Measurements from ENCODE around the gene MAPK12. TPM values are rescaled to one million over a fixed set of nuclear protein-coding genes. Genes with fewer than 3 reads are reported as not detected.

MAPK12 gene
- total RNA-seq, 2 donors from 2014 or later = 7.1 to 14.2 TPM

DNA sequence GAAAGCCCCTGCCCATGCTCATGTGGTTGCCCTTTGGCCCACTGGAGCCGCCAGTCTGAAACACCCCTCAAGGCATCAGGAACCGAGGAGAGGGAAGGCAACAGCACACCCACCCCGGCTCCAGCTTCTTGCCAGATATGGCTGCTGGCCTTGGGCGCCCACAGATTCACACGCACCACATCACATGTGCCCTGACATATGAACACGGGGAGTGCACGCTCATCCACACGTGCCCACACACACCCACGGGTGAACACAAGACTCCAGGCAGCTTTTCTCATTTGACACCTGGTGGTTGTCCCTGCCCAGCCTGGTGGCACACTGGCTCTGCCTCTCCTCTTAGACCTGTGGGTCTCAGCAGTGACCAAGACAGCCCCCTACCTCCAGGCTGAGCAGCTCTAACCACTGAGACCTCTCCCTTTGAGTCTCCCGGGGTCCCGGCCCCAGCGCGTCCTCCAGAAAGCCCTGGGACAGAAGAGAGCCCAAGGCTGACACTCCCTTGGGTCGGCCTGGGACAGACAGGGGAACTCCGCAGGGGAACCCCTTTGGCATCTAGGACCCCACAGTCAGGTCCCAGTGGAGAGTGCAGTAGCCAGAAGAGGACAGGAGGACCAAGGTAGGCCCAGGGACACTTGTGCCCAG lies 2.7 kb upstream of the MAPK12 start:
- no peak overlapping the region for H3K27ac Mint-ChIP-seq
- H3K9me3 Mint-ChIP-seq = no peaks in the 10 kb centered on the region
- no peaks in the 10 kb centered on the region for H3K36me3 Mint-ChIP-seq
- DNase-seq (ENCODE audit: low spot score in 2 of 2) = no peak
- ATAC-seq = no peak

- DNase-seq (ENCODE audit: low spot score in 2 of 2) (no peak), ATAC-seq (no peak)
- Mint-ChIP-seq H3K27ac (no peak overlapping the region), H3K9me3 (no peaks in the 10 kb centered on the region), H3K36me3 (no peaks in the 10 kb centered on the region)
These were observed 1.6 kb upstream of the MAPK12 start for GRCh38 chr22:50262973-50263617.

DNA sequence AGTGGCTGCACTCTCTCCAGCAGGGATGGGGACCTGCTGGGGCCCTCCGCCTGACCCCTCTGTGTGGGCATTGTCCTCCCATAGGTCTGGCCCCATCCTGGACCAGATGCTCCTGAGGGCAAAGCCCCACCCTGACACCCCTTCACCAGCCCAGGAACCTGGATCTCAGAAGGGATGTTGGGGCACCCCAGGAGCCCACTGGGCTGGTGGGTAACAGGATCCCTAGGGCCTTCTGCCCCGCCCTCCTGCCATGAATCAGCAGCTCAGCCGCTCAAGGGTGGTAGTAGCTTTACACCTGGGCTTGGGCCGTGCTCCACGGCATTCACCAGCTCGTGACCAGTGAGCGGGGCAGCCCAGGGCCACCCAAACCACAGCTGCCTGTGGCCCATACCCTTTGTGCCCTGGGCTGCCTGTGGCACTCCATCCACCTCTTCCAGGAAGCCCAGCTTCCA lies 1.0 kb upstream of the MAPK12 start:
- no peaks in the 10 kb centered on the region for H3K36me3 Mint-ChIP-seq
- no peak overlapping the region for H3K27ac Mint-ChIP-seq
- DNase-seq (ENCODE audit: low spot score in 2 of 2) (no peak), ATAC-seq (peak; percentile 15 to 17)
- H3K9me3 Mint-ChIP-seq = no peaks in the 10 kb centered on the region

GRCh38 chr22:50260801-50261614 lies 475 bp downstream of the MAPK12 start:
- DNase-seq (ENCODE audit: low spot score in 2 of 2) (peak in 1 of 2 donors; percentile 50), ATAC-seq (peak; percentile 44 to 66)
- no peak overlapping the region for H3K27ac Mint-ChIP-seq
- no peaks in the 10 kb centered on the region for H3K36me3 Mint-ChIP-seq
- H3K9me3 Mint-ChIP-seq = no peaks in the 10 kb centered on the region

GRCh38 chr22:50260434-50260800 lies 1.1 kb downstream of the MAPK12 start:
- Mint-ChIP-seq H3K9me3 (no peaks in the 10 kb centered on the region), H3K27ac (no peak overlapping the region), H3K36me3 (no peaks in the 10 kb centered on the region)
- no peak for DNase-seq (ENCODE audit: low spot score in 2 of 2)
- no peak for ATAC-seq

DNA sequence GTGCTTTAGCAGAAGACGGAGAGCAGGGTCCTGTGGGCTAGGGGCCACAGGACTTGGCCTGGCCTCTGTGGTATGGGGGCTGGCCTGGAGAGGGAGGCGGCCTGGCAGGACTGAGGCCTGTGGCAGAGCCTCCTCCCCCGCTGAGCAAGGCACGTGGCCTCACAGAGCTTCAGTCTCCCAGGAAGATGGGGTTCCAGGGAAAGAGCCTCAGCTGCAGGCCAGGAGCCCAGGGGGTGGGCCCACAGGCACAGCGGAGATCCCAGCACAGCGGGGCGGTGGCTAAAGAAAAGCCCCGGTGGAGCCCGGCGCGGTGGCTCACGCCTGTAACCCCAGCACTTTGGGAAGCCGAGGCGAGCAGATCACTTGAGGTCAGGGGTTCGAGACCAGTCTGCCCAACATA lies 2.2 kb downstream of the MAPK12 start:
- Mint-ChIP-seq H3K9me3 (no peaks in the 10 kb centered on the region), H3K36me3 (no peaks in the 10 kb centered on the region), H3K27ac (no peak overlapping the region)
- ATAC-seq (no peak), DNase-seq (ENCODE audit: low spot score in 2 of 2) (no peak)

DNA sequence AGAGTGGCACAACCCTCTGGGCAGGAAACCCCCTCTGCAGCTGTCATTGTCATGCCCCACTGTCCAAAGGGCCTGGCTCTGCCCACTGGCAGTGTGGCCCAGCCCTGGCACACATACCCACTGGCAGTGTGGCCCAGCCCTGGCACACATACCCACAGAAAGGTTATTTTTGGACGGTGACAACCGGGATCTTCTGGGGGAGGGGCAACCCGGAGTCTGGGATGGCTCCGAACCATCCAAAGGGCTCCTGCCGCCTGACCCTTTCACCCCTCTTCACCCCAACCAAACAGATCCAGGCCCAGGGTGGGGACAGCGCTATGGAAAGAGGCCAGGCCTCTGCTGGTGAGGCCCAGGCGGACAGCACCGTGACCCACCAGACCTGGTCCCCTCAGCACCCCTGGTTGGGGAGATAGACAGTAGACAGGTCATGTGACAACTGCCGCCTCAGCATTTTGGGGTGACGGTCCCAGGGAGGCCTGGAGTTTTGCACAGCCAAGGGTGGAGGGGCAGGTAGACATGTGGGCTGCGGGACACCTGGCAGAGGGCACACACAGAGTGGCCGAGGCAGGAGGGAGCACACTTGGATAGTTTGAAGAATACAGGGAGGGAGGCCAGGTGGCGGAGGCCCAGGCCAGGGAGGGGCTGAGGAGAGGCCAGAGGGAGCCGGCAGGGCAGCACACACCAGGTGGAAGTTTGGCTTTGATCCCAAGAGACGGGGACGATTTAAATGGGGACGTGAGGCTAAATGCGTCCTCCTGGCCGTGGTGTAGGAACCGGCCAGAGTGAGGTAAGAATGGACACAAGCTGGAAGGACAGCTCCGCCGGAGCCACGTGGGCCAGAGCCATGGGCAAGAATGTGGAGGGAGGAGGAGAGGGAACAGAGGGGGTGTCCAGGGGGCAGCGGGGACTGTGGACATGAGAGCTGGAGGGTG lies 2.9 kb downstream of the MAPK12 start:
- Mint-ChIP-seq H3K36me3 (no peaks in the 10 kb centered on the region), H3K27ac (no peak overlapping the region), H3K9me3 (no peaks in the 10 kb centered on the region)
- ATAC-seq (no peak), DNase-seq (ENCODE audit: low spot score in 2 of 2) (no peak)

DNA sequence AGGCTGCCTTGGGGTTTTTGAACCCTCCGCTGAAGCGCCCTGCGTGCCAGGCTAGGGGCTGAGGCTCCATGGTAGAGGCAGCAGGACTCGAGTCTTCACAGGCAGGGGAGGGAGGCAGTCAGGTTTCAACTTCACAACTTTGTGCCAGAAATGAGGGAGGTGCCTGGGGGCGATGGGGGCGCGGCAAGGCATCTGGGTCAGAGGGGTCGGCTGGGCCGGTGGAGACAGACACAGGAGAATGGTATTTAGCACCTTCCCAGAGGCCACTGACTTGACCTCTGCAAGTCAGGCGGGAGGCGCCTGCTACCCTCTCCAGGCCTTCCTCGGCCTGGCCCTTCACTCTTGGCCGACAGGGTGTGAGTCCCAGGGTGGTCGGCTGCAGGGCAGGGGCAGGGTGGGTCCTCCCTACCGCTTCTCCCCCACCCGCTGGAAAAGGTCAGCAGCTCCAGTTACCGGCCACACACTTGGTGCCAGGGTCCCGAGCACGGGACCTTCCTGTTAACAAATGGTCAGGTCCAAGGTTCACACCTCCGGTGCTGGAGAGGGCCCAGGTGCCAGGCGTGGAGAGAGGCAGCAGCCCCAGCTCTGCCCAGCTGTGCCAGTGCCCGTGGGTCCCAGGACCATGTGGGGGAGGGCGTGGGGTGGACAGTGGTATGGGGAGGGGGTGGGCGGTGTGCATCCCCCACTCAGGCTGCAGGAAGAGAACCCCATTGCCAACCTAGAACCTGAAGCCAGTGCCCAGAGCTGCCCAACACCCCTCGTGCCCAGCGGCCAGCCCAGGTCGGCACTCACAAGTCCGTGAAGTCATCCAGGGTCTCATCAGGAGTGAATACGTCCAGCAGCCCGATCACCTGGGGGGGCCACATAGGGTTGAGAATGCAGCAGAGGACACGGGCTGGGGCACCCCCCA lies 3.8 kb downstream of the MAPK12 start:
- H3K27ac Mint-ChIP-seq = no peak overlapping the region
- DNase-seq (ENCODE audit: low spot score in 2 of 2) = no peak
- H3K9me3 Mint-ChIP-seq = no peaks in the 10 kb centered on the region
- ATAC-seq = no peak
- H3K36me3 Mint-ChIP-seq = no peaks in the 10 kb centered on the region

DNA sequence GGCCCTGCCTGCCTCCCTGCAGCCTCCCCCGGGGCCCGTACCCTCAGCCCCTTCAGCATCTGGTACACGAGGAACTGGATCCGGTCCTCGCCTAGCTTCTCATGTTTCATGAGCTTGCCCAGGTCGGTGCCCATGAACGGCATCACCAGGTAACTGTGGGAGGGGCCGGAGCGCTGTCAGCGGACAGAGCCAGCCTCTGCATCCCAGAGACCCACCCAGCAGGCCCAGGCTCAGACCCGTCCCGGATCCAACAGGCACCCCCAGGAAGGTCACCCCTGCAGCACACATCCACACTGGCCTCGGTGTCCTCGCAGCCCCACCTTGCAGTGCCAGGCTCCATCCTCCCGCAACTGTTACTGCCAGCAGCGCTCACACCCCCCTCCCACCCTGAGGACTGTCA lies 4.4 kb downstream of the MAPK12 start:
- Mint-ChIP-seq H3K36me3 (no peaks in the 10 kb centered on the region), H3K9me3 (no peaks in the 10 kb centered on the region), H3K27ac (no peak overlapping the region)
- no peak for ATAC-seq
- no peak for DNase-seq (ENCODE audit: low spot score in 2 of 2)

GRCh38 chr22:50256258-50256862 lies 5.1 kb downstream of the MAPK12 start:
- ATAC-seq = no peak
- DNase-seq (ENCODE audit: low spot score in 2 of 2) = no peak
- no peak overlapping the region for H3K27ac Mint-ChIP-seq

GRCh38 chr22:50255607-50256006 lies 5.9 kb downstream of the MAPK12 start:
- ATAC-seq = no peak
- H3K36me3 Mint-ChIP-seq = no peaks in the 10 kb centered on the region

More at GRCh38 chr22:50256258-50256862, 5.1 kb downstream of the MAPK12 start:
- H3K36me3 Mint-ChIP-seq = no peaks in the 10 kb centered on the region
- no peaks in the 10 kb centered on the region for H3K9me3 Mint-ChIP-seq

GRCh38 chr22:50255099-50255498 lies 6.4 kb downstream of the MAPK12 start:
- no peak for DNase-seq (ENCODE audit: low spot score in 2 of 2)
- no peak for ATAC-seq
- no peaks in the 10 kb centered on the region for H3K9me3 Mint-ChIP-seq
- H3K36me3 Mint-ChIP-seq = no peaks in the 10 kb centered on the region
- no peak overlapping the region for H3K27ac Mint-ChIP-seq

More at GRCh38 chr22:50255607-50256006, 5.9 kb downstream of the MAPK12 start:
- H3K27ac Mint-ChIP-seq = no peak overlapping the region
- no peaks in the 10 kb centered on the region for H3K9me3 Mint-ChIP-seq
- no peak for DNase-seq (ENCODE audit: low spot score in 2 of 2)

DNA sequence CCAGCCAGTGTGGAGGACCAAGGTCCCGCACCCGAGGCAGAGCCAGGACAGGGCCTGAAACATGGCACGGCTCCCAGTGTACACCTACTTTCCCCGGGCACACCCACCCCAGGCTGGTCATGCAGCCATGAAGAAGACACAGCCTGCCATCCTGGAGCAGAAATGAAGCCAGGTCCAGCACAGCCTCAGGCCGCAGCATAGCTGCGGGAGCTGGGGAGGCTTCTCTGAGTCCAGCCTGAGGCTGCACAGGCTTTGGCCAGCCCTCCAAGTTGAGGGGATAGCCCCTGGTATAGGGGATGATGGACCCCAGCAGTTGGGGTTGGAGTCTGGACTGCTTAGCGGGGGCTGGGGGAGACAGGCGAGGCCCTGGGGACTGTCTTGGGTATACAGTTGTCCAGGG lies 7.5 kb downstream of the MAPK12 start:
- no peak for ATAC-seq
- no peaks in the 10 kb centered on the region for H3K36me3 Mint-ChIP-seq
- DNase-seq (ENCODE audit: low spot score in 2 of 2) = no peak
- H3K27ac Mint-ChIP-seq = no peak overlapping the region
- no peaks in the 10 kb centered on the region for H3K9me3 Mint-ChIP-seq

DNA sequence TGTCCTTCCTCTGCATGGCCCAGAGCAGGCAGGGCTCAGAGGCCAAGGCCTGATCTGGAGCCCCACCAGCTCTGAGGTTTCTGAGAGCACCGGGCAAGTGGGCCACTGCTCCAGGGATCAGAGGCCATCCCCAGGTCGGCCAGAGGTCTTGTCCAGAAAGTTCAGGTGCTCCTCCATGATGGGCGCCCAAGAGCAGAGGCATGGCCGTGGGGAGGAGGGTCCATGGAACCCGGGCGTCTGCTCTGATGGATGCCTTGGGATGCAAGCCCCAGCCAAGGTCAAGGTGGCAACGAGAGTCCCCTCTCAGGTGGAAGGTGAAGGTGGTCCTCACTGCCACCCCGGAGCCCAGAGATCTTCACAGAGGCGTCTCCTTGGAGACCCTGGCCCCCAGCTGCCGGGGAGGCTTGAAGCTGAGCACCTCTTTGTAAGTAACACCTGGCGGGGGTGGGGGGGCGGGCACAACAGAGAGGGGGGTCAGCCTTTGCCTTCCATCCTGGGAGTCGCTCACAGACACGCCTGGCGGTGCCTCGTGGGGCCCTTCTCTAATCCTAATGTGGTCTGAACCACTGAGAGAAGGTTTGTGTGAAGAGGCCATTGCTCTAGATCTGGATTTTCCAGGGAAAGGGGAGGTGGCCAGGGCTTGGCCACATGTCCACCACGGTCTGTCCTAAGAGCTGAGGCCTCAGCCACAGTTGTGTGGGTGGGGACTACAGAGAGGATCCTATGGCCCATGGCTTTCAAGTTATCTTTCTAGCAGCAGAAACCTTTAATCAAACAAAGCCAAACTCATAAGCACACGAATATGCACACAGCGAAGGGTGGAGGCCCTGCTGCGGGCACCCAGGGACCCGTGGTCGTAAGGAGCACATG lies 8.2 kb downstream of the MAPK12 start:
- H3K27ac Mint-ChIP-seq = no peak overlapping the region
- H3K9me3 Mint-ChIP-seq = no peaks in the 10 kb centered on the region
- no peak for DNase-seq (ENCODE audit: low spot score in 2 of 2)
- no peak for ATAC-seq
- H3K36me3 Mint-ChIP-seq = no peaks in the 10 kb centered on the region

All from activated naive CD4-positive, alpha-beta T cell treated with anti-CD3 and anti-CD28 coated beads, Interleukin-2, amount 50 U/mL, for 72 hours (primary cell).